Neuronal stem cell (in vitro differentiated cells): ENCODE data around the gene ZNF433.

Experiments
- DNase-seq: peaks from one replicate; pipeline ENCODE4 v3.0.0-alpha.2; 2013; ENCODE audit warnings: low spot score
- H2AFZ ChIP-seq: one replicate; pipeline ENCODE4 v1.6.1; 2013; ENCODE audit warnings: mild to moderate bottlenecking, low read length, inconsistent platforms
- H2AK5ac ChIP-seq: 2 replicates; pipeline ENCODE4 v1.6.1; 2013; ENCODE audit warnings: low read depth, mild to moderate bottlenecking, inconsistent platforms, low read length, moderate library complexity, mixed read lengths
- H2BK120ac ChIP-seq: 2 replicates; pipeline ENCODE4 v1.6.1; 2013; ENCODE audit warnings: low read depth, mild to moderate bottlenecking, inconsistent platforms, low read length, moderate library complexity, mixed read lengths
- H2BK12ac ChIP-seq: one replicate; pipeline ENCODE4 v1.6.1; 2013; ENCODE audit warnings: low read length, inconsistent platforms
- H2BK15ac ChIP-seq: 2 replicates; pipeline ENCODE4 v1.6.1; 2013; ENCODE audit warnings: mild to moderate bottlenecking, low read length, inconsistent platforms, mixed read lengths
- H2BK5ac ChIP-seq: one replicate; pipeline ENCODE4 v1.6.1; 2013; ENCODE audit warnings: inconsistent platforms, mild to moderate bottlenecking, low read length, moderate library complexity
- H3K14ac ChIP-seq: one replicate; pipeline ENCODE4 v1.6.1; 2013; ENCODE audit warnings: low read length, inconsistent platforms
- H3K18ac ChIP-seq: 2 replicates; pipeline ENCODE4 v1.6.1; 2013; ENCODE audit warnings: low read length, inconsistent platforms
- H3K23ac ChIP-seq: 2 replicates; pipeline ENCODE4 v1.6.1; 2013; ENCODE audit warnings: low read depth, mild to moderate bottlenecking, mixed read lengths, low read length, inconsistent platforms; ENCODE audit not compliant: poor library complexity
- H3K27ac ChIP-seq: replicated peaks from 3 replicates; pipeline ENCODE4 v1.5.1; 2013; ENCODE audit warnings: low read length, inconsistent platforms
- H3K27me3 ChIP-seq, 3 experiments: 2 replicates each; pipeline ENCODE4 v1.6.1; 2013; ENCODE audit warnings: low read length in 3 of 3, mild to moderate bottlenecking in 2 of 3, inconsistent platforms in 1 of 3, low read depth in 1 of 3, mixed read lengths in 1 of 3, moderate library complexity in 1 of 3; ENCODE audit not compliant: control insufficient read depth in 3 of 3, insufficient read depth in 3 of 3
- H3K36me3 ChIP-seq, 2 donors: replicated peaks in 1 of 2; 2 replicates each; pipeline ENCODE4 v1.6.1; 2013; ENCODE audit warnings: low read length in 2 of 2; ENCODE audit not compliant: control insufficient read depth in 2 of 2, insufficient read depth in 2 of 2
- H3K4ac ChIP-seq: 2 replicates; pipeline ENCODE4 v1.6.1; 2013; ENCODE audit warnings: inconsistent platforms, mild to moderate bottlenecking, low read length, moderate library complexity
- H3K4me1 ChIP-seq, 2 donors: 1 replicate in 1 of 2; 2 replicates in 1 of 2; pipeline ENCODE4 v1.6.1; 2013; ENCODE audit warnings: low read length in 2 of 2, low read depth in 1 of 2; ENCODE audit not compliant: control insufficient read depth in 2 of 2, insufficient read depth in 1 of 2
- H3K4me2 ChIP-seq: one replicate; pipeline ENCODE4 v1.6.1; 2013; ENCODE audit warnings: mild to moderate bottlenecking, low read length, inconsistent platforms; ENCODE audit not compliant: insufficient read depth, poor library complexity, severe bottlenecking
- H3K4me3 ChIP-seq, 2 donors: 2 replicates each; pipeline ENCODE4 v1.5.1; 2013; ENCODE audit warnings: low read length in 2 of 2, mild to moderate bottlenecking in 2 of 2, inconsistent platforms in 1 of 2, moderate library complexity in 1 of 2
- H3K79me1 ChIP-seq: one replicate; pipeline ENCODE4 v1.6.1; 2013; ENCODE audit warnings: low read depth, mild to moderate bottlenecking, inconsistent platforms, low read length, moderate library complexity
- H3K9ac ChIP-seq: one replicate; pipeline ENCODE4 v1.6.1; 2013; ENCODE audit warnings: mild to moderate bottlenecking, low read depth, low read length, inconsistent platforms; ENCODE audit not compliant: poor library complexity
- H3K9me3 ChIP-seq, 2 donors: replicated peaks in 1 of 2; 2 replicates each; pipeline versions ENCODE3 to v1.6.1; 2013; ENCODE audit warnings: low read length in 2 of 2, mild to moderate bottlenecking in 2 of 2, inconsistent platforms in 1 of 2, low read depth in 1 of 2, mixed read lengths in 1 of 2, moderate library complexity in 1 of 2; ENCODE audit not compliant: control insufficient read depth in 2 of 2, insufficient read depth in 1 of 2
- H4K8ac ChIP-seq: one replicate; pipeline ENCODE4 v1.6.1; 2013; ENCODE audit warnings: low read depth, mild to moderate bottlenecking, inconsistent platforms, low read length, moderate library complexity
- H4K91ac ChIP-seq: one replicate; pipeline ENCODE4 v1.6.1; 2013; ENCODE audit warnings: low read length, low read depth, mild to moderate bottlenecking, inconsistent platforms; ENCODE audit not compliant: poor library complexity
- WGBS, 2 donors: extraction: QIAGEN DNeasy Blood & Tissue Kit; methylation state at CpG; one replicate each; pipeline ENCODE4 v1.1.7; 2013; ENCODE audit warnings: missing lambda C conversion rate in 2 of 2, mixed read lengths in 1 of 2; ENCODE audit not compliant: insufficient read length in 2 of 2, insufficient replicate concordance in 1 of 2; ENCODE audit errors: extremely low coverage in 2 of 2; 5-methylcytosine and 5-hydroxymethylcytosine counted together

Gene ZNF433

GRCh38 chr19:12052497-12053169 is 17.2 kb upstream of the ZNF433 start, which contains the start of gene ZNF878:
TSS of gene ZNF878 (minus strand) at chr19:12052961. CDS start at chr19:12052801, 160 bp downstream.
- Histone ChIP-seq H4K91ac (no peak within 1 kb of the TSS), H3K9ac (peak within 1 kb of the TSS; percentile 88), H3K27ac (peak within 1 kb of the TSS; percentile 95), H3K9me3 (peaks cover 2 to 23% of the 10 kb centered on the region in 2 donors), H2BK15ac (peak within 1 kb of the TSS; percentile 67), H2BK120ac (no peak within 1 kb of the TSS), H3K14ac (peak within 1 kb of the TSS; percentile 82), H4K8ac (no peak within 1 kb of the TSS), H3K27me3 (no peaks in the 10 kb centered on the region), H3K79me1 (no peaks in the 10 kb centered on the region), H3K18ac (peak within 1 kb of the TSS; percentile 99), H2AK5ac (no peak within 1 kb of the TSS), H2BK12ac (no peak within 1 kb of the TSS), H2AFZ (peak within 1 kb of the TSS; percentile 91), H3K4me1 (peaks cover 0 to 5% of the 10 kb centered on the region in 2 donors), H3K36me3 (no peaks in the 10 kb centered on the region), H3K4ac (no peak within 1 kb of the TSS), H3K23ac (peak within 1 kb of the TSS; percentile 96), H3K4me2 (peak within 1 kb of the TSS; percentile 93), H2BK5ac (no peak within 1 kb of the TSS), H3K4me3 (peak within 1 kb of the TSS; percentile 60 to 87)
- peak; percentile 93 for DNase-seq
- WGBS, 2 donors: no CpG with 5 or more reads among the region's 46 CpGs

DNA sequence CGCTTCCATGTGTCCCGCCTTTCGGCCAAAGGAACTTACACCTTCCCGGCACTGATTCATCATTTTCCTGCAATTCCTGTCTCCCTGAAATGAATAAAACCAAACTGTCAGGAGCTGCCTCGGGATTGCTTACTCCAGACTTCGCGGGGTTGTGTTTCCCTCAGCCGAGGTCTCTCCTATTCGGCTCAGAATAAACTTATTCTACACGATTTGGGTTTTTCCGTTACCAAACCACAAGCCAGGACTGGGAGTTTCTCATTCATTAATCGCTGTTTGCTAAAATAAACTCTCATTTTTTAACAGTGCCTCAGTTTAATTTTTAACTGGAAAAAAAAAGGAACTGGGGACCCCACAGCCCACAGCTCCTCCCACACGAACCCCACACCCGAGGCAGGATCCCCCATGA is 16.6 kb upstream of the ZNF433 start:
- Histone ChIP-seq H2BK5ac (no peak overlapping the region), H3K27me3 (no peaks in the 10 kb centered on the region), H3K27ac (peak overlapping the region; percentile 95), H3K9ac (peak overlapping the region; percentile 88), H3K4ac (no peak overlapping the region), H2BK15ac (no peak overlapping the region), H3K9me3 (peaks cover 2 to 28% of the 10 kb centered on the region in 2 donors), H2AK5ac (no peak overlapping the region), H3K79me1 (no peaks in the 10 kb centered on the region), H3K23ac (peak overlapping the region; percentile 96), H3K18ac (peak overlapping the region; percentile 99), H3K4me1 (peaks cover 0 to 5% of the 10 kb centered on the region in 2 donors), H2BK12ac (no peak overlapping the region), H3K14ac (no peak overlapping the region), H3K4me3 (peak overlapping the region; percentile 60 to 87), H3K4me2 (peak overlapping the region; percentile 93), H2BK120ac (no peak overlapping the region), H3K36me3 (peaks cover 0 to under 1% of the 10 kb centered on the region in 2 donors), H4K8ac (no peak overlapping the region), H2AFZ (peak overlapping the region; percentile 91), H4K91ac (no peak overlapping the region)
- no CpG with 5 or more reads among the region's 14 CpGs for WGBS, 2 donors
- DNase-seq: no peak

- no peak overlapping the region for H4K8ac ChIP-seq
- H3K14ac ChIP-seq: no peak overlapping the region
- H4K91ac ChIP-seq: no peak overlapping the region
- H2BK15ac ChIP-seq: no peak overlapping the region
- H3K18ac ChIP-seq: no peak overlapping the region
- no peak overlapping the region for H3K4me3 ChIP-seq
- no peak overlapping the region for H2BK12ac ChIP-seq
- H2AK5ac ChIP-seq: no peak overlapping the region
- no peak overlapping the region for H3K4me2 ChIP-seq
- no CpG with 5 or more reads among the region's 2 CpGs for WGBS, 2 donors
- no peak overlapping the region for H3K27ac ChIP-seq
- no peak for DNase-seq
- H2BK120ac ChIP-seq: no peak overlapping the region
- no peak overlapping the region for H3K4ac ChIP-seq
- peaks cover 0 to 5% of the 10 kb centered on the region in 2 donors for H3K4me1 ChIP-seq
- no peak overlapping the region for H2BK5ac ChIP-seq
- H3K9me3 ChIP-seq: peaks cover 21 to 59% of the 10 kb centered on the region in 2 donors
- no peak overlapping the region for H2AFZ ChIP-seq
- H3K27me3 ChIP-seq: no peaks in the 10 kb centered on the region
- H3K36me3 ChIP-seq: peaks cover 14 to 36% of the 10 kb centered on the region in 2 donors
- no peak overlapping the region for H3K23ac ChIP-seq
- no peaks in the 10 kb centered on the region for H3K79me1 ChIP-seq
- H3K9ac ChIP-seq: no peak overlapping the region
Measured at GRCh38 chr19:12047868-12048267, 12.4 kb upstream of the ZNF433 start.

- Histone ChIP-seq H3K14ac (no peak overlapping the region), H3K9ac (no peak overlapping the region), H2AFZ (no peak overlapping the region), H4K91ac (no peak overlapping the region), H3K79me1 (no peaks in the 10 kb centered on the region), H3K36me3 (peaks cover 16 to 50% of the 10 kb centered on the region in 2 donors), H2BK12ac (no peak overlapping the region), H3K23ac (no peak overlapping the region), H3K18ac (no peak overlapping the region), H2BK120ac (no peak overlapping the region), H3K4me2 (no peak overlapping the region), H3K27ac (no peak overlapping the region), H2AK5ac (no peak overlapping the region), H3K4me1 (no peaks in the 10 kb centered on the region), H3K9me3 (peaks cover 26 to 76% of the 10 kb centered on the region in 2 donors), H4K8ac (no peak overlapping the region), H3K27me3 (no peaks in the 10 kb centered on the region), H2BK15ac (no peak overlapping the region), H3K4ac (no peak overlapping the region), H2BK5ac (no peak overlapping the region), H3K4me3 (no peak overlapping the region)
- no peak for DNase-seq
- WGBS, 2 donors: no CpG with 5 or more reads among the region's 5 CpGs
Measured at GRCh38 chr19:12043752-12044422, 8.4 kb upstream of the ZNF433 start.
